Stimulated activated CD4-positive, alpha-beta T cell treated with anti-CD3 and anti-CD28 coated beads, TNF-alpha, amount 100 ng/mL, for 48 hours (primary cell): ENCODE data around the gene B4GALT1.
A peak's percentile ranks its signal among the peaks of the same experiment; 100 is the strongest.
"Not testable (repeated sequence)": the region's sequence is repeated elsewhere in the genome, so short reads cannot be mapped to it uniquely, and the experiment has no call there.

Experiments used
- DNase-seq, 3 donors: peaks; one replicate each; pipeline ENCODE4 v3.0.0-alpha.2; 2020; ENCODE audit warnings: low read depth in 3 of 3

Gene B4GALT1

DNA sequence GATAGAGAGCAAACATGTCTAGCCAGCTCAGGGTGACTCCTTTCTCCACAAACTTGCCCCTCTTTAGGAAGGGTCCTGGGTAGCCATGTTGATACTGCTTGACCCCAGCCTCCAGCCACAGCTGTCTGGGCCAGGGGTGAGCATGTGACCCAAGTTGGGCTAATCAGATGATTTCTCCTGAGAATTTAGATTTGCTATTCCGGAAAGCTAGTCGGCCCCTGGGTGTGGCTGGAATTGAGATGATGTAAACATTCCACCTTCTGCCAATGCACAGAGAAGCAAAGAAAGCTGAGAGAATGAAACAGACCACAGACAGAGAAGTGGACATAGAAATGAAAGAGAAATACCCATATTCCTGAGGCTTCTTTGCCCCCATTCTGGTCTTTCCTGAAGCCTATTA is 17.8 kb upstream of the B4GALT1 start:
- DNase-seq: no peak

DNA sequence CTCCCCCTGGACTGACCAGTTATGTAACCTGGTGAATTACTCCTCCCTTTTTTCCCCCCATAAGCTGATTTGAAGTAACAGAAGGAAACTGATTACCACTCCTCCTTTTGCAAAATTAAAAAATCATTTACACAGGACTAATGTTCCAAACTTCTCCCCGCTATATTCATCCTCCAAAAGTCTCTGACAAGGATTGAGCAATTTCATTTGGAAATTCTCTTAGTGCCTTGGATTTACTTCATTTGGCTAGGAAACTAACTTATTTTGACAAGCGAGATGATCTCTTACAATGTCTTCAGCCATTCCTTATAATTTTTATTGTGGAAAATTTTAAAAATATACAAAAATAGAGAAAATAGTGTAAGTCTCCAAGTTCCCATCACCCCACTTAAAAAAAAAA is 15.4 kb upstream of the B4GALT1 start:
- DNase-seq: no peak

DNA sequence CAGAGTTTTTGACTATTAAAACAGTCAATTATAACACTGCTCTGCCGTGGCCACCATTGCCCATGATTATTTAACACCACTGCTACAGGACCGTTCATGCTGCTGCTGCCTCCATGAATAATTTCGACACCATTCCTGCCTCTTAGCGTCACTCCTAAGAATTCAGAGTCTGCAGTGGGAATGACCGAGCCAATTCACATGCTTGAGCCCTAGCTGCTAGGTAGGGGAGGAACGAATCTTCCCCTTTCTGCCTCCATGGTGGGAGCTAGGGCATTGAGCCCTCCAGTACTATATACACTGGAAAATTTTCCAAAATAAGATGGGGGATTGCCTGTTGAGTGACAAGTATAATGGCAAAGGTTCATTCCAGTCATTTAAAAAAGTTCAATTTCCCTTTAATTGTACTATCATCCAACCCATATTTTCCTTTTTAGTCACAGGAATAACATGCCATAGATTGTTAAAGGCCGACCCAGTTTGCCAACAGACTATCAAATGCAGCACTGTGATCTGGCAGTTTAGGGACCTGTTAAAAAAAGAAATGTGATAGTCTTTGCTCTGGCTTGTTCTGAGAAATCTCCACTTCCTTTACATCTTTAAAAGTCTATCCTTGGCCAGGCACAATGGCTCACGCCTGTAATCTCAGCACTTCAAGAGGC is 13.5 kb upstream of the B4GALT1 start:
- no peak for DNase-seq

DNA sequence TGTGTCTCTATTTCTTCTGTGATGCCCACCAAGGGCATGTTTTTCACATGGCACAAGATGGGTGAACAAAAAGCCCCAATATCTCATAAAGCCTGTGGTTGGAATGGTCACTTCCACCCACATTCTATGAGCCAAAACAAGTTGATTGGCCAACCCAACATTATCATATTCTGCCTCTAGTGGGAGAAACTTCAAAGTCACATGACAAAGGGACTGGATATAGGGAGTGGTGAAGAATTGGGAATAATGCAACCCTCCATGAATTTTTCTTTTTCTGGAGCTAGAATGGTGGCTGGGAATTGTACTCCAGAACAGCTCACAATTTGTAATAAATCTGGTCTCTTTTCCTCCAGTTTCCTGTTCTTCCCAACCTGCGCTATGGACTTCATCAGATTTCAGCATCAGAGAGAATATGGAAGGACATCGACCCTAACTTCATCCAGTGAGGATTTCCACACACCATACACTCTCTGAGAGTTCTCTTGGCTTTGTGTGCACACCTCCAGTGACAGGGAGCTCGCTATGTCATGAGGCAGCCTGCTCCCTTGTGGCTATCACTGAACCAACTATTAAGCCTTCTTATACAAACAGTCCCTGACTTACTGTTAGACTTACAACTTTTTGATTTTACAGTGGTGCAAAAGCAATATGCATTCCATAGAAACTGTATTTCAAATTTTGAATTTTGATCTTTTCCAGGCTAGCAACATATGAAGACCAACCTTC is 12.0 kb upstream of the B4GALT1 start:
- DNase-seq: no peak

DNA sequence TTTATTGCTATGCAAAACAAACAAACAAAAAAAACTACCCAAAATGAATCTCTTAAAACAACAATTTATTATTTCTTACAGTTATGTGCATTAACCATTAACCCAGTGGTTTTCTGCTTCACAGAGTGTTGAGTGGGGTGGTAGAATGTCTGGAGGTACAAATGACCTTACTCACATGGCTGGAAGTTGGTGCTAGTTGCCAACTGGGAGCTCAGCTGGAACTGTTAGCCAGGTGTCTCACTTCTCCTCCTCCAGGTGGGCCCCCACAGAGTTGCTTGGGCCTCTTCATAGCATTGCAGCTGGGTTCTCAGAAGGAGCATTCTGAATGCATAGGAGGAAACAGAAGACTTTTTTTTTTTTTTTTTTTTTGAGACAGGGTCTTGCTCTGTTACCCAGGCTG is 10.5 kb upstream of the B4GALT1 start:
- no peak for DNase-seq

DNA sequence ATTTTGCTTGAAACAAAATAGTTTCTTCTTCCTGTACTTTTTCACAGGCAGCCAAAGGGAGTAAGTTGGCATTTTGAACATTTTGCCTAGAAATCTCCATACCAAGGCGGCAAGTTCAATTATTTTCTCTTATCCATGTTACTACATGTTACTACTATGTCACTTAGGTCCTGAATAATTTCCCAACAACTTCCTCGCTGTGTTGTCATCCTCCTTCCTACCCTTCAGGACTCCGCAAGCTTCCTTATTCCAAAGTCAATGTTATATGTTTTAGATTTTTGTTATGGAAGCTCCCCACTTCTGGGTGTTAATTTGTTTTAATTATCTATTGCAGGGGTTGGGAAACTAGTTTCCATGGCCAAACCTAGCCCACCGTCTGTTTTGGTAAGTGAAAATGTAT is 9.9 kb upstream of the B4GALT1 start:
- no peak for DNase-seq

DNA sequence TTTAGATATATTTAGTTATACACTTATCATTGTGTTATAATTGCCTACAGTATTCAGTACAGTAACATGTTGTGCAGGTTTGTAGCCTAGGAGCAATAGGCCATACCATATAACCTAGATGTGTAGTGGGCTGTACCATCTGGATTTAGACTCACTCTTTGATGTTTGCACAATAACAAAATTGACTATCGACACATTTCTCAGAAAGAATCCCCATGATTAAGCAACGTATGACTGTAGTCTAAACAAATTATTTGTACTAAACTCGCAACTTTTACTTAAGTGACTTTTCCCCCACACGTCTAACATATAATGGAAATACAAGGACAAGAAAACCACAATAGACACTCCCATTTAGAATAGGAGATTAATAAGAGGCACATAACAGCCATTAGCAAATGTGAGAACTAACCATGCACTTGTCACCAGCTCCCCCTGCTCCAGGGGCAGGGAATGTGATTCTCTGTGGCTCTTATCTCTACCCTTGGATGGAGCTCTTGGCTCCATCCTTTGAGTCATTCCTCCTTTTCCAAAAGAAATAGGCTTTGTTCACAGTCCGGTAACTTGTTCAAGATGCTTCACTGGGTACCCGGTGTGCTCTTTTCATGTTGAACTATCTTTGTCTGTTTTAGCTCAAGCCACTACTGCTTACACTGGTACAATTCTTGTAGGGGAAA is 8.7 kb upstream of the B4GALT1 start:
- DNase-seq: no peak

DNA sequence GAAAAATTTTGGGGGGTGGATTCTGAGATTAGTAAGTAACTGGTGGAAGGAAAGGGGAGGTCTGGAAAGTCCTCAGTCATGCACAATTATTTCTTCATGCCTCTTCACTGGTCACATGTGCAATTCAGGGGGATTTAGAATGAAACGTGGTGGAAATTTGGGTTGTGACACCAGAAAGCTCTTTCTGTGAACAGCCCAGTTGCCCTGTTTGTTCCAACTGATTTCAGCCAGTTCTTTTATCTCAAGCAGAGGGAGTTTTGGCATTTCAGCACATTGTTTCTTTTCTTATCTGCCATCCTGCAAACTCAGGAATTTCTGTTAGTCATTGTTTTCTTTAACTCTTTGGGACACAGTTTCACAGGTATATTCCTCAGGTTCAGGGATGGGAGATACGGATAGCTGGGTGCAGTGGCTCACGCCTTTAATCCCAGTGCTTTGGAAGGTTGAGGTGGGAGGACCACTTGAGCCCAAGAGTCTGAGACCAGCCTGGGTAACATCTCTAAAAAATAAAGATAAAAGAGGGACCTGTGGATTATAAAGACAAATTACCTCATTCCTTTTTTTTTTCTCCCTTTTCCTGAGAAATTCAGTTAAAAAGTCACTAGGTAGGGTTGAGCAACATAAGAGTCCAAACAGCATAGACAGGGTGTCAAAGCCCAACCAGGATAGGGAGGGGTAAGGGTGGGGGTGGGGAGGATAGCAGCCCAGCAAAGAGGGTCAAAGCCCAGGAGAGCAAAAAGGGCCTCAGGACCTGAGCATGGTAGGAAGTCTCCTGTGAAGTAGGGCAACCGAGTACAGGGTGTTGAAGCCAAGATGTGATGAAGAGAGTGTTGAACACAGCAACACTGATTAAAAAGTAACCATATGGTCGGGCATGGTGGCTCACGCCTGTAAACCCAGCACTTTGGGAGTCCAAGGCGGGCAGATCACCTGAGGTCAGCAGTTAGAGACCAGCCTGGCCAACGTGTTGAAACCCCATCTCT is 5.4 kb upstream of the B4GALT1 start:
- no peak for DNase-seq

DNA sequence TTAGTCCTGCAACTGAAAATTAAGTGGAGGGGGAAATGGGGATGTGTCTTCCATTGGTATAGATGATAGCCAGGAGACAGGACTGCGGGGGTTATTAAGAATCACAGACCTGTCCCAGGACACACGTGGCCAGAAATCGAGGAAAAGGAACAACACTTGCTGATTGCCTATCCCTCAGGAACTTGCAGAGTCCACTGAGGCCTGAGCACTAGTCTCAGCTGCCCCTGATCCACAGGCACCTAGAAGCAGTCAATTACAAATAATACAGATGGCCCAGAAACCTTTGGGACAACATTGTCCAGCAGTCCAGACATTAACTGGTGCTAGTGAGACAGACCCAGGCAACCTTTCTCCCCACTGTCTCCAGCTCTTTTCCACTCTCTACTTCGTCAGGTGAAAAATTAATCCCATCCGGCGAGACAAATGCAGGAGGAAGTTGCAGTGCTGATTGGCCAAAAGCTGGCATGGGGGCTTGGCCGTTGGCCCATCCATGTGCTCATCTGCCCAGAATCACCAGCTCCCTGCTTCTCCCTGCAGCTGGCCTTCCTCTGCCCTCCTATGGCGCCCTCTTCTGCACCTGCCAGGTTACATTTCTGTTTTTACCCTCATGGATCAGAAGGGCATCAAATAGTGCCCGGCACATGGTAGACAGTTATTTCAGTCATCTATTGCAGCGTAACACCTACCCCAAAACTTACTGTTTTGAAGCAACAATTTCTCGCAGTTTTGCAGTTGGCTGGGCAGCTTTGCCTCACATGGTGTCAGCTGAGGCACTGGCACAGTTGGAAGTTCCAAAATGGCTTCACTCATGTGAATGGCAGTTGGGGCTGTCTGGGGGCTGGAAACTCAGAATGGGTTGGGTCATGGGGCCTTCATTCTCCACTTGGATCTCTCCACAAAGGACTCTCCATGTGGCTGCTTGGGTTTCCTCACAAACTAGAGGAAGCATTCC is 3.6 kb upstream of the B4GALT1 start:
- DNase-seq: peak in 1 of 3 donors; percentile 34

DNA sequence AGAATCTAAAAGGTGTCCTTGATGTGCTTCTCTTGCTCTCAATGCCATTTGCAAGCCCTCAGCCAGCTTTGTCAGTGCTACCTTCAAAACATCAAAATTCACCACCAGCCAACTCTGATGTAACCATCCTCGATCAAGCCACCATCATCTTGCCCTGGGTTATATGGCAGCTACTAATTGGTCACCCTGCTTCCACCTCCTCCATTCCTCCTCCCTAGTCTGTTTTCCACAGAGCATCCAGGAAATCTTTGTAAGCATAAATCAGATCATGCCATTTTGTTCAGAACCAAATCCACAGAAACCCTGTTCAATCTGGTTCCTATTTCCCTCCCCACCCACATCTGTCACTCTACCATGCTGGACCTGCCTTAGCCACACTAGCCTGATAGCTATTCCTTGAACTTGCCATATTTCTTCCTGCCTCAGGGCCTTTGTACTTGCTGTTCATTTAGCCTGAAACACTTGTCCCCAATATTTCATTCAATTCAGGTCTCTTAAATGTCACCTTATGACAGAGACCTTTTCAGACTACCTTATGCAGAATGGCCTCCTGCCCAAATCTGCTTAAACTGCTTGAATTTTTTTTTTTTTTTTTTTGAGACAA is 1.9 kb upstream of the B4GALT1 start:
- no peak for DNase-seq

DNA sequence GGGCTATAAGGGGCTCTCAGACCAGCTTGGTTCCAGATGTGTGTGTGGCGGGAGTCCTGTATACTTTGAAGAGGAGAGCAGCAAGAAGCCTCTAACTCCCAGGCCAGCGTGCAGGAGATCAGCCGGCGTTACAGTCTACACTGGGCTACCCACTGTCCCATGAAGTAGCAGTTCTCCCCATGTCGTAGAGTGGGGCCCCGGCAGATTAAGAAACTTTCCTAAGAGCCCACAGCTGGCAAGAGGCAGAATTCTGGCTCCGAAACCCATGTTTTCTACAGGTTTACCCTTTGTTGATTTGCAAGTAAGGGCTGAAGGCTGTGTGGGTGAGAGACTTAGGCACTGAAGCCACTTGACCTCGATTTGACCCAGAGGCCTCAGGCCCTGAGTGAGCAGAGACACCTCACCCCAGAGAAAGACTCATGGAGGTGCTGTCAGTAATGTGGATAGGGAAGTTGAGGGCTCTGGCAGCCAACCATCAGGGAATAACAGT is 881 bp upstream of the B4GALT1 start:
- DNase-seq: no peak

DNA sequence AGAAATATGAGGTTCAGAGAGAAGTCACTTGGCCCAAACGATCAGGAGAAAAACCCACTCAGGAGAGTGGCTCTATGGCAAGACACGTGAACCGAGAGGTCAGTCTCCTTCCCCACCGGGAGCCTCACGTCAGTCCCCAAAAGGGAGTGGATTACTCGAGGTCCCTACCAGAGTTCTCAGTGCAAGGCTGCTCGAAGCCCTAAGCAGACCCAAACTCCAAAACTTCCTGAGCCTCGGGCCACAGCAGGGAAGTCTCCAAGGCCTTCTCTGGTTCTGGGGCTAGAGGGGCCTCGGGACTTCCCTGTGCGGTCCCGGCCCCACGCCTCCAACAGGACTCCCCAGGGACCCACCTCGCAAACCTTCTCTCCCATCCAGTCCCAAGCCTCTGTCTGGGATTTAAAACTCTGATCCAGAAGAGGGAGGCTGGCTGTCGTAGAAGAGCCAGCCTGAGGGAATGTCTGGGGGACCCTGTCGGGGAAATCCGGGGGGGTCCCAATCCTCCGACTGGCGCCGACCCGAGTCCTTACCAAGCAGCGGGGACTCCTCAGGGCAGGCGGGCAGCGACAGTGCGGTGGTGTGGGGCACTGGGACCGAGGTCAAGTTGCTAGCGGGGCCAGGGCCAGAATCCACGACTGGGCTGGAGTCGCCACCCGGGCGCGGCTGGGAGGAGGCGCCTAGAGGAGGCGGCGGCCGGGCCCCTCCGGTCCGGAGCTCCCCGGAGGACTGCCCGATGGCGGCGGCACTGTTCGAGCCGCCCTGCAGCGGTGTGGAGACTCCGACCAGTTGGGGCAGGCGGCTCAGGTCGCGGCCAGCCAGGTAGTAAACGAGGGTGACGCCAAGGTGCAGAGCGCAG is 679 bp downstream of the B4GALT1 start:
- DNase-seq: no peak

DNA sequence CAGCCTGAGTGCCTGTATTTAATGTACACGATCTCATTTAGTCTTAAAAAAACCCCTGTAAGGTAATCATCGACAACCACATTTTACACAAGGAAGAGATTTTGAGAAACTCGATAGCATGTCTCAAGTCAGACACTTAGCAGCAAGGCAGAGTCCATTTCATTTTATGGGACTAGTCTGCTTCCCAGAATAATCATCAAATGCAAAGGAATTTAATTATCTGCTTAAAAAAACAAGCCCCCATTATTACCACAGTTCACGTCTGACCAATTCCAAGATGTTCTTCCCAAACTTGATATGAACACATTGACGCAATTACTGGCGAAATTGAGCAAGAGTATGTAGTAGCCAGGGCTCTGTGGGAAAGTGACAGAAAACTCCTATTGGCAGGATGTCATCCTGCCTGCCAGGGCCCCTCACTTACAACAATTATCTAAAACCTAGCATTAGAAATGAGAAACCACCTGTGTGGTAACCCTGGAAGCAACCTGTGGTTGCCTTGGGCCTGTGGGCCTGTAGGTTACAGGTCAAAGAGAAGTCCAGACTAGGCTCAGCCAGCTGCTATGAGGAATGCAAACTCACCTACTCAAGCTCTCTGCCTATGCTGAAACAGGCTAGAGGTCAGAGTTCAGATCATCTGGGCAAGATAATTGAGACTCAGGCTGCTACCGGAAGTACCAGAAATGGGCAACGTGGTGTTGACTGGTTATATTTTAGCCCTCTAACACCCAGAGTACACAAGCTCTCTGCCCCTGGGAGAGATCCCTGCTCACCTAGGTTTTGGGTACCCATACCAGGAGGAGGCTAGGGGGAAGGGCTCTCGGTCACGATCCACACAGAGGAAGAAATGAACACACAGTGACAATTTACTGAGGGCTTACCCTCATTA is 1.6 kb downstream of the B4GALT1 start:
- DNase-seq: peak in 1 of 3 donors; percentile 24

DNA sequence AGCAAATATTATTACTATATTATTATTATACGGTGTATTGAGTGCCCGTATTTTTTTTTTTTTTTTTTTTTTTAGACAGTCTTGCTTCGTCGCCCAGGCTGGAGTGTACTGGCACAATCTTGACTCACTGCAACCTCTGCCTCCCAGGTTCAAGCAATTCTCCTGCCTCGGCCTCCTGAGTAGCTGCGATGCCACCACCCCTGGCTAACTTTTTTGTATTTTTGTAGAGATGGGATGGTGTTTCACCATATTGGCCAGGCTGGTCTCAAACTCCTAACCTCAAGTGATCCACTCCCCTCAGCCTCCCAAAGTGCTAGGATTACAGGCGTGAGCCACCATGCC is 2.2 kb downstream of the B4GALT1 start:
- not testable (repeated sequence) for DNase-seq

DNA sequence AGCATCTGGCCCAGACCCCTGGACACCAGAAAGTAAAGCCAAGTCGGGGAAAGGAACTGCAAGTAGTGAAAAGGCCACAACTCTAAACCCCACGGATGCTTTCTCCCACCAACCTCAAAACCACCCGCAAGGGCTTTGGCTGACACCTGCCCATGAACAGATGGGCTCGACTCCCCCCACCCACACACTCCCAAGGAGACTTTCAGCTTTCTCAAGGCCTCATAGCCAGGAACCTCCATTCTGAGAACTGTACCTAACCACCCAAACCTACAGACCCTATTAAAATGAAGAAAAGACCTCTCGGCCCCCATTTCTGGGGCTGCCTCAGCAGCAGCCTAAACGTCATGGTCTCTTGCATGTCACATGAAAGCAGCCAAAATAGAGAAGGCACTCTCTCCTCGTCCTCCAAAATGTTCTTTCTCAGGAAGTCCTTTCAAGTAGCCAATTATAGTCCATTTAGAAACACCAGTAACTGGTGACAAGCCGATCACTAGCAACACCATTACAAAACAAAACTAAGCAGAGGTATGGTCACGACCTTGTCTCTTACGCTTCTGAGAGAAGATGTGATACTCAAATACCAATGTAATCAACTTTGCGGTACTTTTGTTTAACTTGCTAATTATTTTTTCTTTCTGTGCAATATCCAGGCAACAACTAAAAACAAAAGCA is 2.9 kb downstream of the B4GALT1 start:
- DNase-seq: no peak

DNA sequence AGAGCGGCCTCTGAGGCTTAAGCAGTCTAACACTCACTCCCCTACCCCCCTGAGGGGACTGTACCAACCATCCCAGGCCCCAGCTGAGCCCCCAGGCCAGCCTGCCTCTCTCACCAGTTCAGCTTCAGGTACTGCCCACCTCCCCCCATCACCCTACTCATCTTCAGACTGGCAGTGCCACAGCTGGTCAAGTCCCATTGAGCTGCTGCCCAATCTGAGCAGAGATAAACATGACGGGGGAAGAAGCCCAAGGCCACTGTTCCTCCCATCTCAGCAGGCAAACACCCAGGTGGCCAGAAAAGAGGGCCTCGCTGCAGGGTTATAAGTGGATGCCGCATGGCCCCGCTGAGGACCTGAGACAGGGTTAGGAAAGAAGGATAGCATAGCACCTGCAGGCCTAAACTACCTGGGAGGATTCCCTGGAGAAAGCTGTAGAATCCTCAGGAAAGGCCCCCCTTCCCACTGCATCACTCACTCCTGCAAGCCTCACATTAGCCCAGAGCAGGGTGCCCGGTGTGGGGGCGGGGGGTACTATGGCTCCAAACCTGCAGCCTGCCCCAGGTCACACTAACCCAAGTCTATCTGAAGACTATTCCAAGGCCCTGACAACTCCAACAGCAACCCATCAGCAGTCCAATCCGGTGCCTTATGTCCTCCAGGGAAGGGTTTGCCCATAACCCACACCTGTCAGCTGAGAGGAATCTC is 3.6 kb downstream of the B4GALT1 start:
- DNase-seq: no peak

DNA sequence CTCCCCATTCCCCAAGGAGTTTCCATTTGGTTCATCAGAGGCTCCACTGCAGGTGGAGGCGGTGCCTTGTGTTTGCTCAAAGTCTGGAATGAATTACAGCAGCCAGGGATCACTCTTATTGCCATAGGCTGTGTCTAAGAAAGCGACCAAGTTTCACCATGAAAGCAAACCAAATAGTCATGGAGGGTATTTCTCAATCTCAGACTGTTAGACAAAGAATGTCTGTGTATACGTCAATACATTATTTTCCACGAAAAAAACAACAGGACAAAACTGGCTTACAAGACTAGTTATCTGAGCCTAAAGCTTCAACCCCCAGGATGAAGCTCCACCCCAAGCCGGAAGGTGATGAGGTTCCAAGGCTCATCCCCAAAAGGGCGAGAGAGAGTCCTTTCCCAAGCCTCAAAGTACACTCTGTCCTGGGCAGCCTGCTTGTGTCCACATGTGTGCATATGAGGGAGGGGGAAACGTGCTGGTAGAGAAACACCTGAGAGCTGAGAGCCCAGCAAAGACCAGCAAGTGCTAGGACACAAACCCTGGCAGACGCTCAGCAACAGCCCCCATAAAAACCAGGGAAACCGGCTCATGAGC is 4.3 kb downstream of the B4GALT1 start:
- DNase-seq: no peak
